Brain microvascular endothelial cell (primary cell): Measurements from ENCODE around the gene CSNK1G3.
"Not testable (repeated sequence)": the region's sequence is repeated elsewhere in the genome, so short reads cannot be mapped to it uniquely, and the experiment has no call there.

Experiments used
- DNase-seq: peaks from one replicate; pipeline ENCODE4 v3.0.0-alpha.2; 2020
- H3K27ac ChIP-seq: fragments of 250-450 bp; sonication (Bioruptor Pico); 2 replicates; pipeline ENCODE4 v1.5.1; 2020; ENCODE audit warnings: mild to moderate bottlenecking, moderate library complexity
- H3K27me3 ChIP-seq: fragments of 250-450 bp; sonication (Bioruptor Pico); replicated peaks from 2 replicates; pipeline ENCODE4 v1.5.1; 2020; ENCODE audit warnings: mild to moderate bottlenecking
- H3K36me3 ChIP-seq: fragments of 250-450 bp; sonication (Bioruptor Pico); replicated peaks from 2 replicates; pipeline ENCODE4 v1.5.1; 2020; ENCODE audit warnings: mild to moderate bottlenecking
- H3K4me3 ChIP-seq: 2 replicates; pipeline ENCODE4 v1.5.1; 2011; ENCODE audit warnings: low read depth, mild to moderate bottlenecking, control low read depth, low read length, moderate library complexity
- CTCF ChIP-seq: IDR thresholded peaks from 2 replicates; pipeline ENCODE4 v1.5.1; 2011; ENCODE audit warnings: low read depth, mild to moderate bottlenecking, moderate library complexity, low read length, control low read depth, inconsistent platforms; ENCODE audit errors: missing control alignments
- in situ Hi-C: cut with HindIII; loops from 2 replicates; pipeline ENCODE4 v1.10.0; 2017; ENCODE audit warnings: low sequenced_read_pairs, low pct_ligation_motif_present

CSNK1G3 gene

GRCh38 chr5:123511648-123512605 is at the start of gene CSNK1G3:
TSS of gene CSNK1G3 (plus strand) at chr5:123512177. CDS start at chr5:123545664, 33,487 bp downstream.
- no peaks in the 10 kb centered on the region for H3K36me3 ChIP-seq
- no peaks in the 10 kb centered on the region for H3K27me3 ChIP-seq
- peak within 1 kb of the TSS; percentile 86 for H3K27ac ChIP-seq
- peak; percentile 99 for DNase-seq
- TF ChIP-seq CTCF = peak; percentile 3
- H3K4me3 ChIP-seq = peak within 1 kb of the TSS; percentile 82
- in situ Hi-C loops = no loop called here

- H3K27me3 ChIP-seq, H3K27ac ChIP-seq, H3K4me3 ChIP-seq, DNase-seq, H3K36me3 ChIP-seq, in situ Hi-C loops: not testable (repeated sequence)
These were observed 45.1 kb upstream of the CSNK1G3 start for GRCh38 chr5:123466839-123467238.

- Histone ChIP-seq H3K27ac (no peak overlapping the region), H3K4me3 (no peak overlapping the region), H3K27me3 (no peaks in the 10 kb centered on the region), H3K36me3 (no peaks in the 10 kb centered on the region)
- DNase-seq = no peak
- in situ Hi-C loops = no loop called here
- TF ChIP-seq CTCF = no peak
These were observed 40.6 kb upstream of the CSNK1G3 start for GRCh38 chr5:123471385-123471784.

- Histone ChIP-seq H3K36me3 (no peaks in the 10 kb centered on the region), H3K27me3 (no peaks in the 10 kb centered on the region), H3K27ac (no peak overlapping the region), H3K4me3 (no peak overlapping the region)
- DNase-seq = no peak
- no peak for TF ChIP-seq CTCF
- in situ Hi-C loops = no loop called here
These were observed 39.6 kb upstream of the CSNK1G3 start for GRCh38 chr5:123472150-123472924.

- TF ChIP-seq CTCF = no peak
- no peaks in the 10 kb centered on the region for H3K36me3 ChIP-seq
- H3K27me3 ChIP-seq = no peaks in the 10 kb centered on the region
- DNase-seq = no peak
- no peak overlapping the region for H3K4me3 ChIP-seq
- H3K27ac ChIP-seq = no peak overlapping the region
- in situ Hi-C loops = no loop called here
These were observed 37.7 kb upstream of the CSNK1G3 start for GRCh38 chr5:123474228-123474627.

- Histone ChIP-seq H3K27me3 (no peaks in the 10 kb centered on the region), H3K4me3 (no peak overlapping the region), H3K36me3 (no peaks in the 10 kb centered on the region), H3K27ac (no peak overlapping the region)
- no peak for DNase-seq
- in situ Hi-C loops = no loop called here
- TF ChIP-seq CTCF = no peak
These were observed 35.2 kb upstream of the CSNK1G3 start for GRCh38 chr5:123476731-123477130.
